Activated naive CD8-positive, alpha-beta T cell treated with anti-CD3 and anti-CD28 coated beads, Interleukin-2, amount 10 ng/mL, durations not matched to agents 7 days and 5 days (primary cell): ENCODE measurements around the gene FSIP1. TPM values are rescaled to one million over a fixed set of nuclear protein-coding genes. Genes with fewer than 3 reads are reported as not detected.

Experiments
- ATAC-seq: fragments of 150-1000 bp; cut with Tn5 transposase; one replicate; pipeline ENCODE4 v1.10.0; 2021; ENCODE audit warnings: low read depth, moderate library complexity
- POLR2A ChIA-PET: fragments of 350-600 bp; sonication (Branson Sonifier 250); formaldehyde crosslinking; loops from one replicate; lab custom pipeline; 2021; ENCODE audit warnings: antibody characterized with exemption; lab: Charles Lee
- DNase-seq: peaks from one replicate; pipeline ENCODE4 v3.0.0; 2021
- H3K27ac Mint-ChIP-seq: one replicate; pipeline ENCODE4 v1.8.0; 2022; ENCODE audit warnings: mild to moderate bottlenecking, mixed read lengths
- H3K27me3 Mint-ChIP-seq: one replicate; pipeline ENCODE4 v1.8.0; 2022; ENCODE audit warnings: mild to moderate bottlenecking, moderate library complexity, mixed read lengths
- H3K36me3 Mint-ChIP-seq: one replicate; pipeline ENCODE4 v1.8.0; 2021; ENCODE audit warnings: mild to moderate bottlenecking, mixed read lengths
- H3K4me1 Mint-ChIP-seq: one replicate; pipeline ENCODE4 v1.8.0; 2021; ENCODE audit warnings: mixed read lengths
- H3K4me3 Mint-ChIP-seq: one replicate; pipeline ENCODE4 v1.8.0; 2022; ENCODE audit warnings: mild to moderate bottlenecking, moderate library complexity, mixed read lengths
- H3K9me3 Mint-ChIP-seq: one replicate; pipeline ENCODE4 v1.8.0; 2021; ENCODE audit warnings: mixed read lengths
- total RNA-seq, 2 experiments: library from RNA; stranded (reverse); gene quantifications; one replicate each; pipeline ENCODE4 v1.2.3, GENCODE V29; 2021

Gene FSIP1
- total RNA-seq, 2 experiments from 2014 or later, result 0.68 to 0.75 TPM

- no peaks in the 10 kb centered on the region for H3K9me3 Mint-ChIP-seq
- H3K27me3 Mint-ChIP-seq, result peaks cover 3% of the 10 kb centered on the region
- ATAC-seq (no peak), DNase-seq (no peak)
- no peak overlapping the region for H3K4me3 Mint-ChIP-seq
- H3K27ac Mint-ChIP-seq, result no peak overlapping the region
- H3K36me3 Mint-ChIP-seq, result no peaks in the 10 kb centered on the region
- H3K4me1 Mint-ChIP-seq, result peaks cover 2% of the 10 kb centered on the region
- POLR2A ChIA-PET, result no interaction called here
Measured at GRCh38 chr15:39595338-39596221, 187.1 kb downstream of the FSIP1 start.

GRCh38 chr15:39594446-39595337, 187.9 kb downstream of the FSIP1 start:
- DNase-seq (no peak), ATAC-seq (no peak)
- Mint-ChIP-seq H3K27ac (no peak overlapping the region), H3K36me3 (no peaks in the 10 kb centered on the region), H3K4me1 (peaks cover 2% of the 10 kb centered on the region), H3K9me3 (no peaks in the 10 kb centered on the region), H3K4me3 (no peak overlapping the region), H3K27me3 (peaks cover 3% of the 10 kb centered on the region)
- POLR2A ChIA-PET, result no interaction called here

GRCh38 chr15:39593656-39594445, 188.8 kb downstream of the FSIP1 start:
- peaks cover 3% of the 10 kb centered on the region for H3K27me3 Mint-ChIP-seq
- no peak overlapping the region for H3K4me3 Mint-ChIP-seq

GRCh38 chr15:39593071-39593655, 189.5 kb downstream of the FSIP1 start:
- no peak overlapping the region for H3K27ac Mint-ChIP-seq
- H3K36me3 Mint-ChIP-seq, result no peaks in the 10 kb centered on the region
- peaks cover 3% of the 10 kb centered on the region for H3K27me3 Mint-ChIP-seq
- H3K4me1 Mint-ChIP-seq, result peaks cover 2% of the 10 kb centered on the region
- POLR2A ChIA-PET, result no interaction called here
- no peaks in the 10 kb centered on the region for H3K9me3 Mint-ChIP-seq
- DNase-seq (no peak), ATAC-seq (no peak)
- H3K4me3 Mint-ChIP-seq, result no peak overlapping the region

More at GRCh38 chr15:39593656-39594445, 188.8 kb downstream of the FSIP1 start:
- ATAC-seq (no peak), DNase-seq (no peak)
- no peaks in the 10 kb centered on the region for H3K36me3 Mint-ChIP-seq
- H3K27ac Mint-ChIP-seq, result no peak overlapping the region
- H3K9me3 Mint-ChIP-seq, result no peaks in the 10 kb centered on the region
- POLR2A ChIA-PET, result no interaction called here
- H3K4me1 Mint-ChIP-seq, result peaks cover 2% of the 10 kb centered on the region

- H3K9me3 Mint-ChIP-seq, result no peaks in the 10 kb centered on the region
- peaks cover under 1% of the 10 kb centered on the region for H3K27me3 Mint-ChIP-seq
- ATAC-seq (no peak), DNase-seq (no peak)
- no peak overlapping the region for H3K27ac Mint-ChIP-seq
- no peaks in the 10 kb centered on the region for H3K36me3 Mint-ChIP-seq
- no peak overlapping the region for H3K4me3 Mint-ChIP-seq
- peaks cover 2% of the 10 kb centered on the region for H3K4me1 Mint-ChIP-seq
- POLR2A ChIA-PET, result no interaction called here
Measured at GRCh38 chr15:39592500-39592899, 190.1 kb downstream of the FSIP1 start.

- POLR2A ChIA-PET, result no interaction called here
- ATAC-seq, result no peak
- DNase-seq, result no peak
- Mint-ChIP-seq H3K36me3 (no peaks in the 10 kb centered on the region), H3K27me3 (no peaks in the 10 kb centered on the region), H3K27ac (no peak overlapping the region), H3K9me3 (no peaks in the 10 kb centered on the region), H3K4me3 (no peak overlapping the region), H3K4me1 (peaks cover 2% of the 10 kb centered on the region)
Measured at GRCh38 chr15:39591896-39592315, 190.7 kb downstream of the FSIP1 start.

GRCh38 chr15:39591141-39591895, 191.3 kb downstream of the FSIP1 start:
- Mint-ChIP-seq H3K36me3 (no peaks in the 10 kb centered on the region), H3K4me3 (no peak overlapping the region), H3K9me3 (no peaks in the 10 kb centered on the region), H3K27me3 (no peaks in the 10 kb centered on the region), H3K27ac (no peak overlapping the region), H3K4me1 (peaks cover 2% of the 10 kb centered on the region)
- ATAC-seq (no peak), DNase-seq (no peak)
- POLR2A ChIA-PET, result no interaction called here

- Mint-ChIP-seq H3K4me1 (peaks cover 7% of the 10 kb centered on the region), H3K27ac (no peak overlapping the region), H3K4me3 (no peak overlapping the region), H3K9me3 (no peaks in the 10 kb centered on the region), H3K36me3 (no peaks in the 10 kb centered on the region), H3K27me3 (peaks cover 1% of the 10 kb centered on the region)
- POLR2A ChIA-PET, result no interaction called here
- ATAC-seq, result no peak
- no peak for DNase-seq
Measured at GRCh38 chr15:39589815-39590644, 192.6 kb downstream of the FSIP1 start.

- ATAC-seq, result no peak
- DNase-seq, result no peak
- H3K27ac Mint-ChIP-seq, result no peak overlapping the region
- no peaks in the 10 kb centered on the region for H3K9me3 Mint-ChIP-seq
- POLR2A ChIA-PET, result no interaction called here
- peaks cover 8% of the 10 kb centered on the region for H3K4me1 Mint-ChIP-seq
- no peak overlapping the region for H3K4me3 Mint-ChIP-seq
- no peaks in the 10 kb centered on the region for H3K36me3 Mint-ChIP-seq
- peaks cover 5% of the 10 kb centered on the region for H3K27me3 Mint-ChIP-seq
Measured at GRCh38 chr15:39589193-39589814, 193.3 kb downstream of the FSIP1 start.

- Mint-ChIP-seq H3K27ac (no peak overlapping the region), H3K27me3 (peaks cover 5% of the 10 kb centered on the region), H3K4me1 (peaks cover 6% of the 10 kb centered on the region), H3K36me3 (no peaks in the 10 kb centered on the region), H3K9me3 (no peaks in the 10 kb centered on the region), H3K4me3 (no peak overlapping the region)
- DNase-seq (no peak), ATAC-seq (no peak)
- POLR2A ChIA-PET, result no interaction called here
Measured at GRCh38 chr15:39588531-39589192, 194.0 kb downstream of the FSIP1 start.
